Suprapubic skin (tissue), 4 donors: ENCODE results near the gene IWS1. TPM values are rescaled to one million over a fixed set of nuclear protein-coding genes. Genes with fewer than 3 reads are reported as not detected.

Experiments used
- DNase-seq, 2 donors: peaks; one replicate each; pipeline ENCODE4 v3.0.0-alpha.2; 2019; ENCODE audit warnings: low spot score in 2 of 2
- H3K27ac ChIP-seq: fragments of 200-600 bp; sonication (generic); one replicate; pipeline ENCODE4 v1.5.1; 2019
- H3K27me3 ChIP-seq: fragments of 200-600 bp; sonication (generic); one replicate; pipeline ENCODE4 v1.5.1; 2019
- H3K36me3 ChIP-seq: fragments of 200-600 bp; sonication (generic); one replicate; pipeline ENCODE4 v1.5.1; 2019
- H3K4me1 ChIP-seq: fragments of 200-600 bp; sonication (generic); one replicate; pipeline ENCODE4 v1.5.1; 2019
- H3K4me3 ChIP-seq: fragments of 200-600 bp; sonication (generic); one replicate; pipeline ENCODE4 v1.5.1; 2019; ENCODE audit warnings: mild to moderate bottlenecking
- H3K9me3 ChIP-seq: fragments of 200-600 bp; sonication (generic); one replicate; pipeline ENCODE4 v1.5.1; 2019
- EP300 ChIP-seq: sonication (generic); formaldehyde crosslinking; IDR thresholded peaks from one replicate; pipeline ENCODE4 v1.6.1; 2017; ENCODE audit warnings: antibody characterized with exemption
- POLR2A ChIP-seq, 2 donors: fragments of 450-650 bp; IDR thresholded peaks; one replicate each; pipeline ENCODE4 v1.6.1; 2017; ENCODE audit warnings: antibody characterized with exemption in 2 of 2, mild to moderate bottlenecking in 2 of 2, moderate library complexity in 2 of 2
- POLR2AphosphoS5 ChIP-seq, 3 donors: sonication (generic); formaldehyde crosslinking; IDR thresholded peaks; one replicate each; pipeline ENCODE4 v1.6.1; 2017; ENCODE audit warnings: antibody characterized with exemption in 3 of 3
- WGBS: methylation state at CpG from one replicate; pipeline ENCODE4 v1.1.5; 2018; 5-methylcytosine and 5-hydroxymethylcytosine counted together
- total RNA-seq, 4 donors: library from RNA; depleted of rRNA; stranded (reverse); fragments of >200 nt; gene quantifications; one replicate each; pipeline ENCODE4 v1.1.0, GENCODE V29; 2016
- TF ChIP-seq, protein P1 (sequence below), 2 donors: fragments of 200-600 bp in 1 of 2; fragments of 450-650 bp in 1 of 2; sonication (generic) in 1 of 2; IDR thresholded peaks; one replicate each; pipeline ENCODE4 v1.5.1; 2016 to 2019; ENCODE audit warnings: antibody characterized with exemption in 2 of 2, mild to moderate bottlenecking in 1 of 2, moderate library complexity in 1 of 2

The IWS1 gene
- total RNA-seq, 4 donors from 2014 or later, result 23.2 to 51.4 (median 29.9) TPM

DNA sequence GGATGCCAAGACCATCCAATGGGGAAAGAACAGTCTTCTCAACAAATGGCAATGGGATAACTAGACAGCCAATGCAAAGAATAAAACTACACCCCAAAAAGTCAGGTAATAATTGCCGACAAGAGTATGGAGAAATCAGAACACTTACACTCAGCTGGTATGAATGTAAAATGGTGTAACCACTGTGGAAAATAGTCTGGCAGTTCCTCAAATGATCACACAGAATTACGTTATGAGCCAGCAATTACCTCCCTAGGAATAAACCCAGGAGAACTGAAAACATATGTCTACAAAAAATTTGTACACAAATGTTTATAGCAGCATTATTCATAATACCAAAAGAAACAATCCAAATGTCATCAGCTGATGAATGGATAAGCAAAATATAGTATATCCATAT is 8.8 kb downstream of the IWS1 start:
- DNase-seq, result no peak
- peaks cover 43% of the 10 kb centered on the region for H3K36me3 ChIP-seq
- whole genome bisulfite sequencing, result 80% methylated on average over 2 of the region's 2 CpGs
- TF ChIP-seq EP300 (no peak), POLR2AphosphoS5 (IDR thresholded peaks at IDR 0.05) (no peak), POLR2A (IDR thresholded peaks at IDR 0.05) (no peak)
- TF ChIP-seq, protein P1, sequence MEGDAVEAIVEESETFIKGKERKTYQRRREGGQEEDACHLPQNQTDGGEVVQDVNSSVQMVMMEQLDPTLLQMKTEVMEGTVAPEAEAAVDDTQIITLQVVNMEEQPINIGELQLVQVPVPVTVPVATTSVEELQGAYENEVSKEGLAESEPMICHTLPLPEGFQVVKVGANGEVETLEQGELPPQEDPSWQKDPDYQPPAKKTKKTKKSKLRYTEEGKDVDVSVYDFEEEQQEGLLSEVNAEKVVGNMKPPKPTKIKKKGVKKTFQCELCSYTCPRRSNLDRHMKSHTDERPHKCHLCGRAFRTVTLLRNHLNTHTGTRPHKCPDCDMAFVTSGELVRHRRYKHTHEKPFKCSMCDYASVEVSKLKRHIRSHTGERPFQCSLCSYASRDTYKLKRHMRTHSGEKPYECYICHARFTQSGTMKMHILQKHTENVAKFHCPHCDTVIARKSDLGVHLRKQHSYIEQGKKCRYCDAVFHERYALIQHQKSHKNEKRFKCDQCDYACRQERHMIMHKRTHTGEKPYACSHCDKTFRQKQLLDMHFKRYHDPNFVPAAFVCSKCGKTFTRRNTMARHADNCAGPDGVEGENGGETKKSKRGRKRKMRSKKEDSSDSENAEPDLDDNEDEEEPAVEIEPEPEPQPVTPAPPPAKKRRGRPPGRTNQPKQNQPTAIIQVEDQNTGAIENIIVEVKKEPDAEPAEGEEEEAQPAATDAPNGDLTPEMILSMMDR (IDR thresholded peaks at IDR 0.05), result no peak
- H3K27me3 ChIP-seq, result no peaks in the 10 kb centered on the region
- no peak overlapping the region for H3K4me3 ChIP-seq
- no peak overlapping the region for H3K27ac ChIP-seq
- H3K4me1 ChIP-seq, result peaks cover 12% of the 10 kb centered on the region
- no peaks in the 10 kb centered on the region for H3K9me3 ChIP-seq

DNA sequence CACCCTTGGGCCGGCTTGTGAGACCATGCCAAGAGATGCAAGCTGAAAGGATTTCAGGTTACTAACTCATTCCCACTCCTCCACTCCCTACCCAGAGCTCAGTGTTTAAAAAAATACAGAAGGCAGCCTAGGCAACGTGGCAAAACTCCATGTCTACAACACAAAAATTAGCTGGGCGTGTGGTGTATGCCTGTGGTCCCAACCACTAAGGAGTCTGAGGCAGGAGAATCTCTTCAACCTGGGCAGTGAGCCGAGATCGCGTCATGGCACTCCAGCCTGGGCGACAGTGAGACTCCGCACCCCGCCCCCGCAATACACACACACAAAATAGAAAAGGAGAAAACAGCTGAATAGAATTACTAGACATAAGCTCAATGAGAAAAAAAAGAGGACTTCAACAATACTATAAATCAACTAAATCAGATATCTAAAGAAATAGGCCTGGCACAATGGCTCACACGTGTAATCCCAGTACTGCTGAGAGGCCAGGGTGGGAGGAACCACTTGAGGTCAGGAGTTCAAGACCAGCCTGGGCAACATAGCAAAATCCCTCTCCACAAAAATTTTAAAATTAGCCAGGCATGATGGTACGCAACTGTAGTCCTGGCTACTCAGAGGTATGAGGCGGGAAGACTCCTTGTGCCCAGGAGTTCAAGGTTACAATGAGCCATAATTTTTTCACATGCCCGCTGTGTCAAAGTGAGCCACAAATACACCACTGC is 10.1 kb downstream of the IWS1 start:
- peak in 1 of 2 donors; percentile 83 for DNase-seq
- Histone ChIP-seq H3K4me1 (peaks cover 12% of the 10 kb centered on the region), H3K9me3 (no peaks in the 10 kb centered on the region), H3K27me3 (no peaks in the 10 kb centered on the region), H3K36me3 (peaks cover 36% of the 10 kb centered on the region), H3K27ac (peak overlapping the region; percentile 72), H3K4me3 (no peak overlapping the region)
- 61% methylated on average over 14 of the region's 14 CpGs for WGBS
- TF ChIP-seq EP300 (no peak), POLR2A (IDR thresholded peaks at IDR 0.05) (no peak), POLR2AphosphoS5 (IDR thresholded peaks at IDR 0.05) (no peak)
- TF ChIP-seq, protein P1 (IDR thresholded peaks at IDR 0.05), result no peak

DNA sequence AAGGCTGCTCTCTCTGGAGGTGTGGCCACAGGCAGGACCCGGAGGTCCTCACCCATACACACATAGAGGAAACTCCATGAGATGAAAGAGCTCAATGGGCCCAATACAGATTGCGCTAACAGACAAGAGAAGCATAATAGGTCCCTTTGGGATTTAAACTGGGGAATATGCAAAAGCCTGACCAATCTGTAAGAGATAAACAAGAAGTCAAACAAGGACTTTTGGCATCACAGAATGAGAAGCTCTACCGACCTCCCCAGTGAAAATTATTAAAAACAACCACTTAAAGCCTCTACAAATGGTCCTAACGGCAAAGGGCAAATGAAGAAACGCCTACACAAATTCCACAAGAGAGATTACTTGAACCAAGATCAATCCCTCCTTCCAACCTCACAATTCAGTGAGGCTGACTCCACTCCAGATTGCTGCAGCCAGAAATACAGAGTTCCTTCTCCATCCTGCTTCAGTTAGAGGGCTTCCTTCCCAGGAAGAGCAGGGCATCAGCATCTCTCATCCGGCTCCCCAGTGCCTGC is 10.8 kb downstream of the IWS1 start:
- H3K27me3 ChIP-seq, result no peaks in the 10 kb centered on the region
- no peak for DNase-seq
- H3K9me3 ChIP-seq, result no peaks in the 10 kb centered on the region
- no peak for TF ChIP-seq EP300
- no peak for TF ChIP-seq POLR2A (IDR thresholded peaks at IDR 0.05)
- no peak for TF ChIP-seq POLR2AphosphoS5 (IDR thresholded peaks at IDR 0.05)
- TF ChIP-seq, protein P1 (IDR thresholded peaks at IDR 0.05), result no peak
- peaks cover 32% of the 10 kb centered on the region for H3K36me3 ChIP-seq
- no peak overlapping the region for H3K4me3 ChIP-seq
- peak overlapping the region; percentile 72 for H3K27ac ChIP-seq
- peaks cover 12% of the 10 kb centered on the region for H3K4me1 ChIP-seq
- WGBS, result 68% methylated on average over 6 of the region's 6 CpGs

DNA sequence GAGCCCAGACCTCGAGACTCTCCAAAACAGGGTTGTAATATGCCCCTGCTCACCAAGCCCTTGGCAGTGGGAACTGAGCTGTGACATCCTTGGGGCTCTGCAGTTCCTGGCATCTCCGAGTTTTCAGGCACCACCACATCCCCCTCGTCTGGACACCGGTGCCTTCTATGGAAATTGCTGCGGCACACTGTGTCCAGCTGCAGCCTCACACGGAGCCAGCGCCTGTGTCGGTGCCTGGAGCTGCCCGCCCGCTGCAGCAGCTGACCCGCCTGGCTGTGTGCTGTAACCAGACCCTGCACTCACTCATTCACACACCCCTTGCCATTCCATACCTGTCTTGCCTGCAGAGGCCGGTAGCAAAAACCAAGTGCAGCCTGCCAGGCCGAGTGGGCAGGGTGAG is 11.8 kb downstream of the IWS1 start:
- DNase-seq, result no peak
- Histone ChIP-seq H3K36me3 (peaks cover 23% of the 10 kb centered on the region), H3K27ac (no peak overlapping the region)

DNA sequence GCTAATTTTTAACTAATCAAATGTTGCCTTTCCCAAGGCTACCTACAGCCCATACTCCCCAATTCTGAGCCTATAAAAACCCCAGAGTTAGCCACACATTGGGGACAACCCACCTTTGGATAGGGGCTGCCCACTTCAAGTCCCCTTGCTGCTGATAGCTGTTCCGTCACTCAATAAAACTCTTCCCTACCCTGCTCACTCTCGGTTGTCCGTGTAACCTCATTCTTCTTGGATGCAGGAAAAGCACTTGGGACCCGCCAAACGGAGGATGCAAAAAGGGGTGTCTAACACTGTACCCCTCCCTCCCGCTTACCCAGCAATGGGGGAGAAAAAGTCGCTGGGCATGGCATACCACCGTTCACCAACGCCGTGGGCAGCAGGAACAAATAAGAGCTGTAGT is 12.2 kb downstream of the IWS1 start:
- Histone ChIP-seq H3K36me3 (peaks cover 22% of the 10 kb centered on the region), H3K4me3 (no peak overlapping the region), H3K27ac (no peak overlapping the region), H3K4me1 (peaks cover 16% of the 10 kb centered on the region), H3K27me3 (no peaks in the 10 kb centered on the region), H3K9me3 (no peaks in the 10 kb centered on the region)
- no peak for DNase-seq
- TF ChIP-seq POLR2AphosphoS5 (IDR thresholded peaks at IDR 0.05) (no peak), EP300 (no peak)
- WGBS, result 83% methylated on average over 10 of the region's 10 CpGs

More for the DNA sequence above, 11.8 kb downstream of the IWS1 start:
- 98% methylated on average over 13 of the region's 13 CpGs for WGBS
- Histone ChIP-seq H3K9me3 (no peaks in the 10 kb centered on the region), H3K4me3 (no peak overlapping the region), H3K4me1 (peaks cover 12% of the 10 kb centered on the region), H3K27me3 (no peaks in the 10 kb centered on the region)
- TF ChIP-seq POLR2AphosphoS5 (IDR thresholded peaks at IDR 0.05) (no peak), EP300 (no peak), POLR2A (IDR thresholded peaks at IDR 0.05) (no peak)
- TF ChIP-seq, protein P1 (IDR thresholded peaks at IDR 0.05), result no peak
